ENCODE results near the gene GJA4.

The GJA4 gene

GRCh38 chr1:34792868-34793727 is at the start of gene GJA4:
TSS of gene GJA4 (plus strand) at chr1:34792999. CDS start at chr1:34794214, 1,215 bp downstream.
- TF ChIP-seq CTCF (IDR thresholded peaks at IDR 0.05; ENCODE audit: low read depth, low read length), result no peak
- H3K4me3 ChIP-seq (ENCODE audit: low read depth, low read length), result no peak within 1 kb of the TSS
- in situ Hi-C loops (cut with HindIII; ENCODE audit: low sequenced_read_pairs), result no loop called here
- no peak for DNase-seq (ENCODE audit: low read depth, low spot score)

DNA sequence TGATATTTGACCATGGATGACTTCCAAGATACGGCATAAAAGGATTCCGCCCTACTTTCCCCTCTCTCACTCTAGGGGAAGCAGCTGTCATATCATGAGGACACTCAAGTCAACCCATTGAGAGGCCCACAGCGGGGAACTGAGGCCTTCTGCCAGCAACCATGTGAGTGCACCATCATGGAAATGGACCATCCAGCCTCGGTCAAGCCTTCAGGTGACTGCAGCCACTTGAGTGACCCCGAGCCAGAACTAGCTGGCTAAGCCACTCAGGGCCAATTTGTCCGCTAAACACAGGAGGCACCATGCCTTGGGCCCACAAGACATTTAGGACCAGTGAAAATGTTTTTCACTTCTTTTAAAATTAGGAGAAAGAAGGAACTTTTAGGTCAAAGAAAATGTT is 49.0 kb upstream of the GJA4 start:
- DNase-seq (ENCODE audit: low read depth, low spot score), result no peak
- in situ Hi-C loops (cut with HindIII; ENCODE audit: low sequenced_read_pairs), result no loop called here
- no peak for TF ChIP-seq CTCF (IDR thresholded peaks at IDR 0.05; ENCODE audit: low read depth, low read length)
- no peak overlapping the region for H3K4me3 ChIP-seq (ENCODE audit: low read depth, low read length)

DNA sequence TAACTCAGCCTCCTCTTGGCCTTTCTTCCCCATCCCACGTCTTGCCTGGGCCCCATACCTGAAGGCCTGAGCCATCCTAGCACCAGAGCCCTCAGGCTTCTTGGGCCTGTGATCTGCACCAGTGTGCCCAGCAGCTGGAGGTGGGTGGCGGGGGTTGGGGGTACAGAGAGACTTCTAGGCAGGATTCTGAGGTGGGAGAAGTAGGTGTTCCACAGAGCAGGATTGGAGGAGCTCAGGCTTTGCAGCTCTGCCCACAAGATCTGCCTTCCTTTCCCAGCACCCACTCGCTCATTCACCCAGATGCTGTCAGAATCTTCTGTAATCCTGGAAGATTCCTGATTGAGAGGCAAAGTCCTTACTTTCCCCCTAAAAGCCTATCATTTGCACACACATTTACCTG is 47.9 kb upstream of the GJA4 start:
- in situ Hi-C loops (cut with HindIII; ENCODE audit: low sequenced_read_pairs), result no loop called here
- no peak for TF ChIP-seq CTCF (IDR thresholded peaks at IDR 0.05; ENCODE audit: low read depth, low read length)
- DNase-seq (ENCODE audit: low read depth, low spot score), result no peak

DNA sequence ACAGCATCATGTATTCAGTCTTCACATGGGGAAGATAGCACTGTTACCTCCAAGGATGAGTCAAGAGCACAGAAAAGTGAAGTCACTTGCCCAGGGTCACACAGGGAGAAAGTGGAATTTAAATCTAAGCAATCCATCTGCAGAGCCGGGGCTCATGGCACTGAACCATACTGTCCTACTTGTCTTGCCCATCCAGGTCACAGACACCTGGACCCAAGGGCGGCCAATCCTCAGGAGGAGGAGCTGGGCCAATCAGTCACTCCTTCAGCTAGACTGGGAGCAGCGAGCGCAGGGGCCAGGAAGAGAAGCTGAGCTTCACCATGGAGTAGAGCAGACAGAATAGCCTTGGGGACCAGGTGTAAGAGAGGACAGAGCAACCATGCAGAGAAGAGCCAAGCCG is 47.1 kb upstream of the GJA4 start:
- no peak for DNase-seq (ENCODE audit: low read depth, low spot score)
- in situ Hi-C loops (cut with HindIII; ENCODE audit: low sequenced_read_pairs), result no loop called here

More for the DNA sequence above, 47.9 kb upstream of the GJA4 start:
- H3K4me3 ChIP-seq (ENCODE audit: low read depth, low read length), result no peak overlapping the region

GRCh38 chr1:34746101-34746500 is 46.7 kb upstream of the GJA4 start:
- H3K4me3 ChIP-seq (ENCODE audit: low read depth, low read length), result no peak overlapping the region
- in situ Hi-C loops (cut with HindIII; ENCODE audit: low sequenced_read_pairs), result no loop called here
- DNase-seq (ENCODE audit: low read depth, low spot score), result no peak
- no peak for TF ChIP-seq CTCF (IDR thresholded peaks at IDR 0.05; ENCODE audit: low read depth, low read length)

More for the DNA sequence above, 47.1 kb upstream of the GJA4 start:
- H3K4me3 ChIP-seq (ENCODE audit: low read depth, low read length), result no peak overlapping the region
- TF ChIP-seq CTCF (IDR thresholded peaks at IDR 0.05; ENCODE audit: low read depth, low read length), result no peak

DNA sequence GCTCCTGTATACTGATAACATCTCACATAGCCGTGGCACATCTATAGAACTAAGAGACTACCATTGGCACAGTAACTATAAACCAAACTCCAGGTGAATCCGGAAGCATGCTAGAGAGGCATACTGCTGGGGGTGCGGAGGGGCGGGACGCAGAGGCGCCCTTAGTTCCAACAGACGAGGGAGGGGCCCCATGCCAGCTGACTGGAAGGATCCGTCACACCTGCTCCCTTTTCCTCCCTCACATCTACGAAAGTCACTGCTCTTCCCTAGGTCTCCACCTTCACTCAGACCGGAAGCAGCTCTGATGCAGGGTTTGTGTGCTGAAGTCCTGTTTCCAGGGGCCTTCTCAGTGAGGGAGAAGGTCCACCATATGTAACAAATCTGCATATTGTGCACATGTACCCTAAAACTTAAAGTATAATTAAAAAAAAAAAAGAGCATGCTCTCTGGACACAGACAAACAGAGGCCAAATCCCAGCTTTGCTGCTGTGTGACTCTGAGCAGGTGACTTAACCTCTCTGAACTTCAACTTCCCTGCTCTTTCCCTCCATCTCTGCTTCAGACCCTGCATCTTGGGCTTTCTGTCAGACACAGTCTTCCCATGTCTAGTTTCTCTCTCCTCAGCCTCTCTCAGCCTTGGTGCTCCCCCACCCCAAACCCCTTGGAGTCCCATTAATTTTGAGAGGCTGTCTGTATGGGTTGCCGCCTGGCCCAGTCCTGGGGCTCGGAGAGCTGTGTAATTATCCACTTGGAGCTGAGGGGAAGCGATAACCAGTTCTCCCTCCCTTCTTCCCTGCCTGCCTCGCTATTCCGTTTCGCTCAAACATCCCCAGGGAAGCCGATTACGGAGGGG is 45.8 kb upstream of the GJA4 start:
- in situ Hi-C loops (cut with HindIII; ENCODE audit: low sequenced_read_pairs), result no loop called here
- no peak for DNase-seq (ENCODE audit: low read depth, low spot score)
- H3K4me3 ChIP-seq (ENCODE audit: low read depth, low read length), result no peak overlapping the region
- TF ChIP-seq CTCF (IDR thresholded peaks at IDR 0.05; ENCODE audit: low read depth, low read length), result no peak

Measured in astrocyte of the spinal cord (primary cell).